ENCODE data around the gene SATL1.
"Not testable (repeated sequence)": the region's sequence is repeated elsewhere in the genome, so short reads cannot be mapped to it uniquely, and the experiment has no call there.

Gene SATL1

DNA sequence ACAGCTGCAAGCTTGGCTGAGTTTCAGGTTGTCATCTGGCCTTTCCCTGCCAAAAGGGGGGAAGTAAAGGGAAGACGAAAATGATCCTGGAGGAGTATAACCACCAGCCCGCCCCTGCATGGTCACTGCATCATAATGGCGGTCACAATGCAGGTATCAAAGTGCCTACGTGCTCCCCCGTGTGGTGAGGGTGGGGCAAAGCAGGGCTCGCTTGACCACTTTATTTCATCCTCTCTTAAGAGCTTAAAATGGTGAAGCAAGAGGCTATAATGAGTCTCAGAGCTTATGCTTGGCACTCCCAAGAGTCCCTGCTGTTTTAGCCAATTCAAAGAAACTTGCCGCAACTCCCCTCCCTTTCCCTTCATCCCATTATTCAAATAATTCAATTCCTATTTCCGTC lies 134.3 kb downstream of the SATL1 start:
- no peak for DNase-seq (ENCODE audit: low read depth)

DNA sequence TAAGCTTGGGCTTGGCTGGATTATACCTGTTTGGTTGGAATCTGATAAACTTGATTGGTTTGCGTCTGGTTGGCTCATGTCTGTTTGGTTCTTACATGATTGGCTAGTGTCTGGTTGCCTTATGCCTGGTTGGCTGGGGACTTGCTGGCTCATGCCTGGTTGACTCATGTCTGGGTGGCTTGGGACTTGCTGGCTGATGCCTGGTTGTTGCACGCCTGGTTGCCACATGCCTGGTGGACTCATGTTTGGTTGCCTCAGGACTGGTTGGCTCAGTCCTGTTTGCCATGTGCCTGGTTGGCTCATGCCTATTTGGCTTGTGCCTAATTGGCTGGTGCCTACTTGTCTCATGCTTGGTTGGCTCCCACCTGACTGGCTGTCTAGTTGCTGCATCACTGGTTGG lies 135.4 kb downstream of the SATL1 start:
- no peak for DNase-seq (ENCODE audit: low read depth)

GRCh38 chrX:85107407-85107806 lies 136.2 kb downstream of the SATL1 start:
- DNase-seq (ENCODE audit: low read depth), result no peak

GRCh38 chrX:85089321-85089840 lies 154.2 kb downstream of the SATL1 start:
- DNase-seq (ENCODE audit: low read depth), result no peak

DNA sequence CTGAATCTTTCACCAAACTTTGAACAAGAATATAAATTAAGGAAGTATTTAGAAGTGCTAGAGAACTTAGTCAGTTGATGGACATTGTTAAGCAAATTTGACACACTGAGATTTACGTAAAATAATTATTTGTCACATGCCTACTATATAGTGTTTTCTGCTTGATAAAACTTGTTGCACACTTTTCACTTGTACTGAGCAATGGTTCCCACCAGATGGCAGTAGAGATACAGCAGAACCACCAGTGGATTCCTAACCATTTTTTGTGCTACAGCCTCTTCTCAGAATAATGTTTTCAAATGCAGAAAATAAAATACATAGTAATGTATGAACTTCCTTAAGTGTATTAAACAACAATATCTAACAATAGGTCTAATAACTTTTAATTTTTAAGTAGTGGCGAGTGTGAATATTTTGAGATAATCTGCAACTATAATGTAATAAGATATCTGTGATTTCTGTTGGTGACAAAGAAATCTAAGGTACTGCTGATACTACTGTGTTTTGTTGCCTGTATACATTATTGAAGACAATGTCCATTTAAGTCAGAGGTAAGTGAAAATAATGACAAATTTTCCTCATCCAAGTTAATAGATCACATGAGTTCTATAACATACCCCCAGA lies 158.7 kb downstream of the SATL1 start:
- no peak for DNase-seq (ENCODE audit: low read depth)

DNA sequence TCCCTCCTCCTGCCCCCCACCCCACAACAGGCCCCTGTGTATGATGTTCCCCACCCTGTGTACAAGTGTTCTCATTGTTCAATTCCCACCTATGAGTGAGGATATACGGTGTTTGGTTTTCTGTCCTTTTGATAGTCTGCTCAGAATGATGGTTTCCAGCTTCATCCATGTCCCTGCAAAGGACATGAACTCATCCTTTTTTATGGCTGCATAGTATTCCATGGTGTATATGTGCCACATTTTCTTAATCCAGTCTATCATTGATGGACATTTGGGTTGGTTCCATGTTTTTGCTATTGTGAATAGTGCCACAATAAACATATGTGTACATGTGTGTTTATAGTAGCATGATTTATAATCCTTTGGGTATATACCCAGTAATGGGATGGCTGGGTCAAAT lies 166.3 kb downstream of the SATL1 start:
- not testable (repeated sequence) for DNase-seq (ENCODE audit: low read depth)

DNA sequence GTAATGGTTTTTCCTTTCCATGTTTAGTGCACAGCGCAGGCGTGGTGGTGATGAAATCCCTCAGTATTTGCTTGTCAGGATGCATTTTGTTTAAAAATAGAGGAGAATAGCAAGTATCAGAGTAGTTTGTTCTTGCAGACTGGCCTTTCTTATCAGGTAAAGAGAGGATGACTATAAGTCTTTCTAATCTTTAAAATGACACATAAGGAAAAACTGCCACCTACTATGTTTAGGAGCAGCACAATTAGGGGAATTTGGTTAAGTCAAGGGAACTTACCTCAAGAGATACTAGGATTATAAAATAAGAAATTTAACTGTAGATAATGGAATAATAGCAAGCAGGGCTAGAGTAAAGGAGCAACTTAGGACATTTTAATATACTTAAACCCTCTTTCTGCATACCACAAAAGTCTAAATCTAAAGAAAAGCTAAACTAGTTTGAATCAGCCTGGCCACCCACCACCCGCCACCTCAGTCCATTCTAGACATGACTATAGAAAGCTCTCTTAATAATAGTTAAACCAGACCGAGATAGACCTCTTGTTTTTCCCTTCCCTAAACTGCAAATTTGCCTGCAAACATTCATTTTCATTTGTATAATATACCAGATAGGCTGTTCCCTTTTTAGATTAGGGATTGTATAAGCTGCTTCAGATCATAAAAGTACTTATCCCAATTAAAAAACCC lies 177.9 kb downstream of the SATL1 start:
- no peak for DNase-seq (ENCODE audit: low read depth)

DNA sequence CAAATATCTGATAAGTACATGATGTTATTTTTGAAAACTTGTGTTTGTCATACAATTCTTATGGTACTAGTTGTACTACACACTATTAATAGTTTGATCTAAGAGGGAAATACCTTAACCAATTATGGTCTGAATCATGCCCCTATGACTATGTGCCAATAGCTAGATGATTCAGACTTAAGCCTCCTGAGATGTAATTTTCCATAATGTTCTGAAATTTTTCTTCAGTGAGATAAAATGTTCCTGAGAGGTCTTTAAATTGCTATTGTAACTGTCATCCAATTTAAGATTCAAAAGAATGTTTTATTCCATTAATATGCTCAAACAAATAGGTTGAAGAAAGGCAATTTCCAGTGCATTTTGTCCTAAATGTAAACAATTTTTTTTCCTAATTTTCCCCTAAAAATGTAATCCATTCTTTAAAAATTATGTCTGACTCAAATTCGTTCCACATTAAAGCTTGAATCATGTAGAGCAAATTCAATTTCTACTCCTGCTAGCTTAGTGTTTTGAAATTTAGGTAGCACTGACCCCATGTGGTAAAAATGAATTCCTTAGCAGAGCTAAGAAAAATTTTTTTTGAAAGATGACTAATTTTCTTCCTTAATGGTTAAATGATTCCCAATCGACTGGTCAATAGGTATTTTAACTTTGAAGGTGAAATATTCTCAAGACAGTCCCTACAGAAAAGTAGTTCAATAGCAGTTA lies 190.8 kb downstream of the SATL1 start:
- no peak for DNase-seq (ENCODE audit: low read depth)

- DNase-seq (ENCODE audit: low read depth), result no peak
Observed at GRCh38 chrX:85052205-85052604, 191.4 kb downstream of the SATL1 start.

- no peak for DNase-seq (ENCODE audit: low read depth)
Observed at GRCh38 chrX:85051627-85052026, 192.0 kb downstream of the SATL1 start.
